Posterior cingulate gyrus (tissue), 11 donors: ENCODE data around the gene DOCK10.

Experiments
- DNase-seq, 10 donors: peaks; one replicate each; pipeline versions ENCODE4 v3.0.0 to v3.0.0-alpha.2; 2020 to 2021; ENCODE audit warnings: mixed read lengths in 3 of 10
- intact Hi-C: fragments of 100-400 bp; cut with DNase I; formaldehyde crosslinking; loops from one replicate; pipeline ENCODE4 v1.15.1; 2023

Gene DOCK10

DNA sequence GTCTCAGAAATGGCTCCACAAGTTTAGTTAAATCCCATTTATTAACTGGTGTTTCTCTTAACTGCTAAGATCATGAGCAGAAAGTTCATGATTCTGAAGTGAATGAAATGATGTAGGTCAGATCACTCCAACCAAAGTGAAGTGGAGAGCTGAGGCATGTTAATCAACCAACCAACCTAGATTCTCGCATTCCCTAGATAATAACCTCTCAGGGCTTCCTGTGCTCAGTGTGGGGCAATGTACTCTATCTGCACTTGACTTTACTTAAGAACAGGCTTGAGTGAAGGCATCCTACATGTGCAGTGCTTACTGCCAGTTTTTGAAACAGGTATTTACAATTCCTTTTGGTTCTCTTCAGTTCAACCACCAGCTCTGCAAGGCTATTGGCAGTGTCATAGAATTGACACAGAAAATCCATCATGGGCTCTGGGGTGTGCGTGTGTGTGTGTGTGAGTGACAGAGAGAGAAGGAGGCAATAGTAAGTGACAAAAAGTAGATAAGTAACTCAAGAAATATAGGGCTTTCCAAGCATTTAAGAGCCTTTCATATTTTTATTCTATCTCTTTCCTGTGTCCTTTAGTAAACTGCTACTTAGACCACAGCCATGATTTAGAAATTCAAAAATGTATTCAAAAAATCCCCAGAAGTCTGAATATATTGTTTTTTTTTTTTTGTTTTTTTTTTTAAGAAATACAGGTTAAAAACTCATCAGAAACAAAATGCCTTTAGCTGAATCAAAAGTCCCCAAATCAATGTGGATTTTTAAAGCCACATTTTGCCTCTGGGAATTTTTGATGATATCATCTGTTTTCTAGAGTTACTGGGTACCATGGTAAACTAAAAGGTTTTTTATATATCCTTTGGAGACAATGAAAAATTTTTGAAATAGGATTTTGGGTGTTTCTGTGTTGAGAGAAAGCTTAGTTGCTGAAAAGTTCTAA lies 28.6 kb downstream of the DOCK10 start:
- no peak for DNase-seq
- intact Hi-C loops, result no loop called here

DNA sequence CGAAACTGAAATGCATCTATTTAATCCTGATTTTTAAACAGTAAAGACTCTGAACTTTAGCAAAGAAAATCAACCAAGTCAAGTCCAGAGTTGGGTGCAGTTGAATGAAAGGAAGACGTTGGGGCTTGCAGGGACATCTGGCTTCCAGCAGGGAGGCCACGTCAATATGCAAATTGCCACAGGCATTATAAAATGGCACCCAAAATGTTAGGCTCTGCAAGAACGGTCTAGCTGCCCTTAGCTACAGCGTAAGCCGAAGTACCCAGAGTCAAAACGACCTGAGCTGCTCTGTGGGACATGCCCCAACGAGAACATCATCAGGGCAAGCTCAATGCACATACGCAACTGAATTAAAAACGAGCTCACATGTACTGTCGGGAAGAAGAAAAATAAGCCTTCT lies 30.7 kb downstream of the DOCK10 start:
- intact Hi-C loops, result no loop called here
- DNase-seq, result no peak

DNA sequence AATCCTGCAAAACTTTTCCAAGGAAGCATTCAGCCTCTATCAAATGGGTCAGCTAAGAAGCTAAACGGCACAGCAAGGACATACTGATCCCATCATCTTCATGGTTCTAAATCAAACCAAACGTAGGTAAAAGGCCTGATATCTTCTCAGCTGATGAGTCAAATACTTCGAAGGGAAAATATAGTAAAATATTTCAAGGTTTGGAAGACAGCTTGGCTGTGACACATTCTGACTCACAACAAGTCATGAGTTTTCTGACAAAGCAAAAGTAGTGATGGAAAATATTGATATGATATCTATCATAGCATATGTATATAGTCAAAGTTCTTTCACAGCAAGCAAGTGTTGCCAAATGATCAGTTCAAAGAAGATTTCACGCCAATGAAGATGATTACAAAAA lies 31.5 kb downstream of the DOCK10 start:
- no peak for DNase-seq
- intact Hi-C loops, result no loop called here

DNA sequence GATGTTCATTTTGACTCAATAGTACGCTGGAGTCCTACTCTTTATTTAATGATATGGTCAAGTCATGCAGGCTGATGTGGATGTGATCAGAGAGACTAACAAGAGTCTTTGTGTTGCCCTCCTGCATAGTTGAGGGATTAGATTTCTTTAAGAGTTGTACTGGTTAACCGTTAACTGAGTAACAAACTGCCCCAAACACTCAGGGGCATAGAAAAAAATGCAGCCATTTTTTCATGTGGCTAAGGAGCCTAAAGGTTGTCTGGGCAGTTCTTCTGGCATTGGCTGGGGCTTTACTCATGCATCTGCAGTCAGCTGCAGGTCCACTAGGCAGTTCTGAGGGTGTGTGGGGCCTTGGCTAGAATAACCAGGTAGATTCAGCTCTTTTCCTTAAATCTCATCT lies 32.5 kb downstream of the DOCK10 start:
- intact Hi-C loops, result loop anchor here (5.0 to 10.0 kb wide), 3 partner anchors 122 to 235 kb away; no protein-coding TSS in a partner anchor

DNA sequence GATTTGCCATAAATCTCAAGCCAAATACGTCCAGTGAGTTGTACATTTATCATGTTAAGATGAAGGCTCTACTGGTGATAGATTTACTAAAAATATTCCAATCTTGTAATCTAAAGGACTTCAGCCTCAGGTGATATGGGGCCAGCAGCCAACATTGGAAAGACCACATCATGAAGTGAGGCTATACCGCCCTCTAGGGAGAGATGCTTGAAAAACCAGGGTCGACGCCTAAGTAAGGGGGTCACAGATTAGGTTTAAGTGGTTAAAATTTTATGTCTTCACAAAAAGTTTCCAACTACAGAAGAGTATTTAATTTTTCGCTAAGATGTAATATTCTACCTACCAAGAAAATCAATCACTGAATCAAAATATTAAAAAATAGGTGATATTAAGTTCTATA lies 33.3 kb downstream of the DOCK10 start:
- intact Hi-C loops, result loop anchor here (5.0 to 10.0 kb wide), 3 partner anchors 122 to 234 kb away; no protein-coding TSS in a partner anchor
- DNase-seq, result no peak

More for the DNA sequence above, 32.5 kb downstream of the DOCK10 start:
- DNase-seq, result no peak

DNA sequence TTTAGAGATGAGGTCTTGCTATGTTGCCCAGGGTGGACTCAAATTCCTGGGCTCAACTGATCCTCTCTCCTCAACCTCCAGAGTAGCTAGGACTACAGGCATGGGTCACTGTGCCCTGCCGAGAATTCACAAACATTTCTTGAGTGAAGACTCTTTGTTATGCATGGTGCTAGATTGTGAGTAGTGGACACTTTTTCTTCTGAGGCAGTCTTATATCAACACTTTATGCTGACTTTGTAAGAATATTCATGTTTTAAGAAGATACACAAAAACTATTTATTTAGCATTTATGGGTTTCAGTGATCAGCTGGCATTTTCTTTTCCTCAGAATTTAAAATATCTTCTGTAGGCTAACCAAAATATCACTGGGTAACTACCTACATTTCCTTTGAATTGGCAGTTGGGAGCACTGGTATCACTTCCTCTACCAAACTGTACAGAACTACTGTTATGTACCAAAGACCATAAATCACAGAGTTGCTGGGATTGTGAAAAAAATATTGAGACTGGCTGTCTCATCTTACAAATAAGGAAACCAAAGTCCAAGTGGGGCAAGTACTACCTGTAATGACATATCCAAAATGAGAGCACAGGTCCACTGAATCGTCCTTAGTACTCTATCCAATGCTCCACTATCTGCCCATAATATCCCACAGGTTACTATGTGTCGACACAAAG lies 34.0 kb downstream of the DOCK10 start:
- DNase-seq, result no peak
- intact Hi-C loops, result loop anchor here (5.0 to 10.0 kb wide), 3 partner anchors 121 to 234 kb away; no protein-coding TSS in a partner anchor

DNA sequence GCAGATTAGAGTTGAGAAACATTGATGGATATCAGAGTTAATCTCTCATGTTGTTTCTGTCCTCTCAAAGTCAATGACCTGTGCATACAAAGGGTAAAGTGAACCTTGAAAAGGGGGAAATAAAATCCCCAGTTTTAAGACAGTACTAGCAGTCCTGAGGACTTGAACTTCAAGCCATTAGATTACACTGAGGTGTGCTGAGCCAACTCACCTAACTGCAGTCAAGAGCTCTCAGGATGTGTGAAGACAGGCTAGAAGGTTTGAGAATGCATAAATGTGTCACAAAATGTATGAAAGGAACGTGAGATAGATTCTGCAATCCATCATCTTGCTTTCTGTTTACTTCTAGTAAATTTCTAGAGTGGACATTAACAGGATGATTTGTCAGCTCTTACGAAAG lies 35.5 kb downstream of the DOCK10 start:
- DNase-seq, result no peak
- intact Hi-C loops, result loop anchor here (5.0 to 10.0 kb wide), 3 partner anchors 119 to 232 kb away; no protein-coding TSS in a partner anchor

DNA sequence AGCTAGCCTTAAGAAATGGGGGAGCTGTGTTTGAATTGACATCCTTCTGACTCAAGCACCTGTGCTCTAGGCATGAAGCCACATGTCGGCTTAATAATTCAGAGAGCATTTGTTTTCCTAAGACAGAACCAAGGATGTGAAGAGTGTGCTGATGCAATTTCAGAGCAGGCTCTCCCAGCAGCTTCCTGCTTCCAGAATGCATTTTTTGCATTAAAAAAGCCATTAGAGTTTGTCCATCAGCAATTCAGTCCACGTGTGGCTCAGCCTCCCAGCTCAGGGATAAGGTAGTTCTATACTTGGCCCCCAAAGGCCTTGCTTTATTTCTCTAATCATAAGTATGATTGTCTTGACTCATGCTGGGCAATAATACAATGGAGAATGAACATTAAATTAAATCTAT lies 37.7 kb downstream of the DOCK10 start:
- DNase-seq, result no peak
- intact Hi-C loops, result loop anchor here (10.0 kb wide), 2 partner anchors 170 to 230 kb away; no protein-coding TSS in a partner anchor

DNA sequence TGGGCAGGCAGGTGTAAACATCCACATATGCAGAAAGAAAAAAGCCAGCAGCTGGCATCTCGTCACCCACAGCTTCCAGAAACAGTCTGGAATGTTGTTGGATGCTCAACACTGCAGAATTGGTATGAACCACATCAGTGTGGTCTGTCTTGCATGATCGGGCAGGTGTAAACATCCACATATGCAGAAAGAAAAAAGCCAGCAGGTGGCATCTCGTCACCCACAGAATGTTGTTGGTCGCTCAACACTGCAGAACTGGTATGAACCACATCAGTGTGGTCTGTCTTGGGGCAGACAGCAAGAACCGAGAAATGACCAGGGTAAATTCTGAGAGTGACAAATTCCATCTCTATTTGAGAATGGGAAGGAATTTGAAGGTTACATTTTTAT lies 39.6 kb downstream of the DOCK10 start:
- intact Hi-C loops, result loop anchor here (10.0 kb wide), 2 partner anchors 168 to 228 kb away; no protein-coding TSS in a partner anchor
- DNase-seq, result no peak

DNA sequence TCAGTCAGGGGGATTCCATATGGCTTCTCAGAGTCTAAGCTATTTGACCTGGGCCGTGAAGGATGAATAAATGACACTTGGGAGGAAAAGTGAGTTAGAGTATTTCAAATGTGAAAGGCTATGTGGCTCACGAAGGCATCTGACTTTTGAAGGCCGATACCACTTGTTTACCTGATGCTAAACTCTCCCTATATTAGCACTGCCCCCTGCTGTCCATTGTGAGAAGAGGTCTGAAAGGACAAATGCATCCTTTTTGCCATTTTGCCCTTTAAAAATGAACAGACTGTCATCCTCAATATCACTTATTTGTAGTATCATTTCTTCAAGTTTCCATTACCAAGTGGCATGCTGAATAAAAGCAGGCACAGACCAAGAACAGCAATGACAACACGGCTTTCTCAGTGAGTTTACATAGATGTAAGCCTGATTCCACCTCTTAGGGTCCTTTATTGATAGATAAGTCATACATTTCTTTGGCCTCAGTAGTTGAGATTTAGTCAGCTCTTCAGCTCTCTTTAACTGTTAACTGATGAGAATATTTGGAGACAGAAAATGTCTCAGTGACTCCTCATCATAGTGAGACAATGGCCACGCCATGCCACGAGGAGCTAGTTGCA lies 40.1 kb downstream of the DOCK10 start:
- intact Hi-C loops, result loop anchor here (10.0 kb wide), 2 partner anchors 167 to 227 kb away; no protein-coding TSS in a partner anchor

DNA sequence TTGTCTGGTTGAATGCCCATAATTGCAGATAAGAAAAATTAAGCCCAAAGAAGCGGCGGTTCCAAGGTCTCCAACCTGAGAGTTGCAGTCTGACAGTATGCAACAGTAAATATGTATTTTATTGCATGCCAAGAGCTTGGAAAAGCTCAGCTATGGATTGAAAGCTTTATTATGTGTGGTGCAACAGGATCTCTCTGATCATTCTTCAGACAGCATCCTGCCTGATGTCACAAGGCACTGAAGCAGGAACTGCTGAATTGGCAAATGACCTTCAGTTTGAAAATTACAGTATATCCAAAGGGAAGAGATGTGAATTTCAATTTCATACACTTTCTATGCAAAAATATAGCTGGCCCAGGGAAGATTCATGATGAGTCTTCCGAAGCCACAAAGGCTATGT lies 42.5 kb downstream of the DOCK10 start:
- intact Hi-C loops, result loop anchor here (10.0 kb wide), 2 partner anchors 165 to 225 kb away; no protein-coding TSS in a partner anchor

More for the DNA sequence above, 40.1 kb downstream of the DOCK10 start:
- peak in 2 of 10 donors; percentile 25 to 63 for DNase-seq

DNA sequence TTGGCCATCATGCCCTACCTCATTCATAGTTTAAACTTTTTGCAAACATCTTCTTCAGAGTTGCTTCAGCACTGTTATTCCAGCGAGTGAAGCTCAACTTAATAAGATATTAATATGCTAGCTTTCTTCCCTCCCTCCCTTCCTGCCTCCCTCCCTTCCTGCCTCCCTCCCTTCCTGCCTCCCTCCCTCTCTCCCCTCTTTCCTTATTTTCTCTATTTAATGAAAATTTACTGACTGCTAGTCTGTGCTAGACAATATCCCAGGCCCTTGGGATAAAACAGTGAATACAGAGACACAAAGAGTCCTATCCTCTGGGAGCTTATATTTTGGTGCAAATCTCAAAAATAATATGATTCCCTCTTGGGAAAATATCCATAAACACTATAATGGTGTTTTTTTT lies 42.9 kb downstream of the DOCK10 start:
- intact Hi-C loops, result no loop called here
- DNase-seq, result no peak

More for the DNA sequence above, 42.5 kb downstream of the DOCK10 start:
- DNase-seq, result no peak

DNA sequence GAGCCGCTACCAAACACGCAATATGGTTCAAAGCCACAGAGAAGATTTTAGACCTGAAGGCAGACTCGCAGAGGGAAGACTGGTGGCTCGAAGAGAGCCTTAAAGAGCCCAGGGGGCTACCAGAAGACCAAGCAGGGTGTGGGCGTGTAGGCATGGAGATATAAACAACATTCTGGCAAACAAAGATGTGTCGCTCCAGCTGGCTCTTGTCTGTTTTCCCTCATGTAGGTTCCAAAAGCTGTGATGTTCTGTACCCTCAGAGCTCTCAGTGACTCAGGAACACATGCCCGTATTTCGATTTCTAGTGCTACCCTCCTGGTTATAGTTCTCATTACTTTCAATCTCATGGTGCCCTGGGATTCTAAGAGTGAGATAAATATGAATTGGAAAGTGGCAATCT lies 44.5 kb downstream of the DOCK10 start:
- intact Hi-C loops, result no loop called here
- no peak for DNase-seq

DNA sequence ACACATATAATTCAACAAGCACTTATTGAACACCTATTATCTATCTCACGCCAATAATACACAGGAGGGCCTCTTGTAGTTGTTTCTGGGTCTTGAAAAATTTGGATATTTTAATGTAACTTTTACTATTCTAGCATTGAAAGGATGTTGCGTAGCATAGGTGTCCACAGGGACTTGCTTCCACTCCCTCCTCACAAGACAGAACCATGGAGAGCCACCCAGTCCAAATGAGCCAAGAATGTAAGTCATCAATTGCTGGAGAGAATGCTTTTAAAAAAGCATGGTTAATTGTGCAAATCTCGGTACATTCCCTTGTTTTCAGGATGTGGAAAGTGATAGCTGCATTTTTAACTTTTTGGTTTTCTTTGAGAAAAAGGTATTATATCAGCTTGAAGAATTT lies 46.8 kb downstream of the DOCK10 start:
- no peak for DNase-seq
- intact Hi-C loops, result no loop called here

DNA sequence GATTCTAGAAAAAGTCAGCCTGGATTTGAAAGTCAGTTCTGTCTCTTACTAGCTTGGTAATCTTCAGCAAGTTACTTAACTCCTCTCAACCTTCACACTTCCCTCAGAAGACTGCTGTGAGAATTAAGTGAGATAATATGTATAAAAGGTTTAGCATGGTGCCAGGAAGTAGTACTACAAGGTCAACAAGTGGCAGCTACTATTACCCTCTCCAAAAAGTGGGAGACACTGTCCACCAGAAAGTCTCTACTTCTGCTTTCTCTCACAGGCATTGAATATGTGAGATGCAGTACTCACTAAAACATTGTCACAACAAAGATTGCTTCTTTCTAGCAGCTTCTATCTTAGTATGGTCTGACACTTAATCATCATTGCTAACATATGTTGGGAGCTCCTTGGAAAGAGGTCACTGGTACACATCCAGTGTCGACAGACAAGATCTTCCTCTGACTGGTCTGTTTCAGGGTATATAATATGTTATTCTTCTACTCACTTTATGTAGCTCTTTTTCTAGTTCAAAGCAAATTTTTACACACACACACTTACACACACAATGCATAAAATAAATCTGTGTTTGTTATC lies 47.9 kb downstream of the DOCK10 start:
- DNase-seq, result no peak
- intact Hi-C loops, result no loop called here

DNA sequence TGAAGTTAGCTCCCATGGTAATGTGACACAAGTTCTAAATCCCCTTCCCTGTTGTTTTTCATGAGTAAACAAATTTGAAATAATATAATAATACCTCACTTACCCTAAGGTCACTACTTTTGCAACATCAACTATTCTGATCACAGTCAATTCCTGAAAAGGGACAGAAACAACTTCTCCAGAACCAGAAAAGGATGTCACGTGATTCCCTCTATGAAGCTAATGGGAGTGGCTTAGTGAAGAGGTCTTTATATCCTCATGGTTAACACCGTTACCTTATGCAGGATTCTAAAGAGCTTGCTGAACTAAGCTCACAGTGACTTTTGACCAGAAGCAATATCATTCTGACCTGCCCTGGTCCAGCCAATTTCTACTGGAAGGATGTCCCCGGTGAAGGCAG lies 51.6 kb downstream of the DOCK10 start:
- no peak for DNase-seq
- intact Hi-C loops, result no loop called here

DNA sequence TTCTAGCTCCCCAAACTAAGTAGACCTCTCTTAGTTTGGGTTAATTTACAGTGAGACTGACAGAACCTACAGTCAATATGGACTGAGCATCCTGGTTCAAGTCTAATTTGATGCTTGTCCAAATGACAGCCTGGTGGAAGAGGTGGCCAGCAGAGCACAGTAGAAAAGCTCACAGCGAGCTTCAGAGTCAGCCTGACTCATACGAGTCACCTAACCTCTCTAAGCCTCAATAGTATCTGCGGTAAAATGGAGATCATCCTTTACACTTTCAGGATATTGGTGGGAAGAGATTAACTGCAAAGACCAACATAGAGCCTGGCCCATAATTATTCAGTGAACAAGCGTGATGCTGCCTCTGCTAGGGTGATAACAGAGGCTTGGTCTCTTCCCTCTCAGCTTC lies 54.5 kb downstream of the DOCK10 start:
- no peak for DNase-seq
- intact Hi-C loops, result no loop called here

DNA sequence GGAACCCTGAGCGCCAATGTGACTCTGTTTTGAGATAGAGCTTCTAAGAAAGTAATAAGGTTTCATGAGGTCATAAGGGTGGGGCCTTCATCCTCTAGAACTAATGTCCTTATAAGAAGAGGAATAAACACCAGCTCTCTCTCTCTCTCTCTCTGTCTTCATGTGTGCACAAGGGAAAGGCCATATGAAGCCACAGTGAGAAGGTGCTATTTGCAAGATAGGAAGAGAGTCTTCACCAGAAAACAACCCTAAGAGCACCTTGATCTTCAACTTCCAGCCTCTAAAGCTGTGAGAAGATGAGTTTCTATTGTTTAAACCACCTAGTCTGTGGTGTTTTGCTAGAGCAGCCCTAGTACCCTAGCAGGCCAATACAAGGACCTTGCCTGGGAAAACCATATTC lies 55.8 kb downstream of the DOCK10 start:
- intact Hi-C loops, result no loop called here
- DNase-seq, result no peak

DNA sequence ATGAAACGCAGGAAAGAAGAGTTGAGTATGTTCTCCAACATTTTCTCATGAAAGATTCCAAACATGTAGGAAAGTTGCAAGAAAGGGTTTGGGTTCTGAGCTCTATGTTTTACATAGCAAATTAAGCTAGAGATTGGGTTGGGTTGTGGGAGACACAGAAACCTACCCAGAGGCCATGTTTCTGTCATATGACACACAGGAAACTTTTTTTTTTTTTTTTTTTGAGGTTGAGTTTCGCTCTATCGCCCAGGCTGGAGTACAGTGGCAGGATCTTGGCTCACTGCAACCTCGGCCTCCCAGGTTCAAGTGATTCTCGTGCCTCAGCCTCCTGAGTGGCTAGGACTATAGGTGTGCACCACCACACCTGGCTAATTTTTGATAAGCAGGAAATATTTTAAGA lies 57.6 kb downstream of the DOCK10 start:
- intact Hi-C loops, result no loop called here
- no peak for DNase-seq
